Skin epidermis (tissue), 12 donors: ENCODE measurements around the gene PPP1R11.
"Not testable (repeated sequence)": the region's sequence is repeated elsewhere in the genome, so short reads cannot be mapped to it uniquely, and the experiment has no call there.

Experiments used
- H3K27ac ChIP-seq, 21 experiments: fragments of 200-600 bp; sonication (generic) in 11 of 21; one replicate each; pipeline ENCODE4 v1.5.0; 2020; ENCODE audit warnings: mild to moderate bottlenecking in 3 of 21, inconsistent platforms in 2 of 21, moderate library complexity in 2 of 21
- H3K4me3 ChIP-seq, 7 experiments: fragments of 200-600 bp; sonication (generic) in 2 of 7; one replicate each; pipeline ENCODE4 v1.5.0; 2020; ENCODE audit warnings: inconsistent platforms in 2 of 7, mild to moderate bottlenecking in 2 of 7, moderate library complexity in 1 of 7

Gene PPP1R11

DNA sequence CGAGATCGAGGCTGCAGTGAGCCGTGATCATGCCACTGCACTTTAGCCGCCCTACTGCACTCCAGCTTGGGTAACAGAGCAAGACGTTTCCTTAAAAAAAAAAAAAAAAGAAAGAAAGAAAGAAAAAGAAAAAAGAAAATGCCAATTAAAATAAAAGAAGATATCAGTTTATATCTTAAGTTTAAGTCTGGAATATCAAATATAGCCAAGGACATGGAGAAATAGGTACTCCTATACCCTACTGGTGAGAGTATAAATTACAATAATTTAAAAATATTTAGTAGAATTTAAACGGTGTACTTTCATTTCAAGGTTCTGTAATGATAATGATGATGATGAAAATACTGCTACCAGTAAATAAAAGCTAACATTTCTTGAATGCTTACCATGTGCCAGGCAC, 49.7 kb downstream of the PPP1R11 start:
- Histone ChIP-seq H3K4me3 (no peak overlapping the region), H3K27ac (no peak overlapping the region)

DNA sequence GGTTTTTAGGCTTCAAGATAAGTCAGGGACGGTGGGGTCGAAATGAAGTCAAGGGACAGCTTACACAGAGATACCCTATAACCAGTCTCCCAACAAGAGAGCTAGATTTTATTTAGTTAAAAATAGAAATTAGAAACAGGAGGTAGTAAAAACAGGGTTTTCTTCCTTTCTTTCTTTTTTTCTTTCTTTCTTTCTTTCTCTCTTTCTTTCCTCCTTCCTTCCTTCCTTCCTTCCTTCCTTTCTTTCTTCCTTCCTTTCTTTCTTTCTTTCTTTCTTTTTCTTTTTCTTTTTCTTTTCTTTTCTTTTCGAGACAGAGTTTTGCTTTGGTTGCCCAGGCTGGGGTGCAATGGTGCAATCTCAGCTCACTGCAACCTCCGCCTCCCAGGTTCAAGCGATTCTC, 51.7 kb downstream of the PPP1R11 start:
- H3K27ac ChIP-seq, H3K4me3 ChIP-seq: not testable (repeated sequence)
